GM12801 (cell line): ENCODE measurements around the gene SLC22A23.

Experiments used
- CTCF ChIP-seq: IDR thresholded peaks from one replicate; pipeline ENCODE4 v1.5.1; 2011; ENCODE audit warnings: control low read depth; ENCODE audit not compliant: insufficient read length; ENCODE audit errors: extremely low read depth

The SLC22A23 gene

GRCh38 chr6:3232017-3232945 is 224.6 kb downstream of the SLC22A23 start:
- no peak for TF ChIP-seq CTCF

- TF ChIP-seq CTCF = no peak
These were observed 225.4 kb downstream of the SLC22A23 start for GRCh38 chr6:3231247-3232016.

GRCh38 chr6:3230900-3231246 is 226.0 kb downstream of the SLC22A23 start:
- no peak for TF ChIP-seq CTCF

- TF ChIP-seq CTCF = no peak
These were observed 226.5 kb downstream of the SLC22A23 start for GRCh38 chr6:3230256-3230882.

- no peak for TF ChIP-seq CTCF
These were observed 227.2 kb downstream of the SLC22A23 start for GRCh38 chr6:3229566-3230178.

- TF ChIP-seq CTCF = no peak
These were observed 227.9 kb downstream of the SLC22A23 start for GRCh38 chr6:3228771-3229565.
